SW480 (cell line): ENCODE measurements around the gene NCF1.
"Not testable (repeated sequence)": the region's sequence is repeated elsewhere in the genome, so short reads cannot be mapped to it uniquely, and the experiment has no call there.

Source experiments
- DNase-seq: peaks from one replicate; pipeline ENCODE4 v3.0.0-alpha.2; 2016; ENCODE audit warnings: low spot score

NCF1 gene

DNA sequence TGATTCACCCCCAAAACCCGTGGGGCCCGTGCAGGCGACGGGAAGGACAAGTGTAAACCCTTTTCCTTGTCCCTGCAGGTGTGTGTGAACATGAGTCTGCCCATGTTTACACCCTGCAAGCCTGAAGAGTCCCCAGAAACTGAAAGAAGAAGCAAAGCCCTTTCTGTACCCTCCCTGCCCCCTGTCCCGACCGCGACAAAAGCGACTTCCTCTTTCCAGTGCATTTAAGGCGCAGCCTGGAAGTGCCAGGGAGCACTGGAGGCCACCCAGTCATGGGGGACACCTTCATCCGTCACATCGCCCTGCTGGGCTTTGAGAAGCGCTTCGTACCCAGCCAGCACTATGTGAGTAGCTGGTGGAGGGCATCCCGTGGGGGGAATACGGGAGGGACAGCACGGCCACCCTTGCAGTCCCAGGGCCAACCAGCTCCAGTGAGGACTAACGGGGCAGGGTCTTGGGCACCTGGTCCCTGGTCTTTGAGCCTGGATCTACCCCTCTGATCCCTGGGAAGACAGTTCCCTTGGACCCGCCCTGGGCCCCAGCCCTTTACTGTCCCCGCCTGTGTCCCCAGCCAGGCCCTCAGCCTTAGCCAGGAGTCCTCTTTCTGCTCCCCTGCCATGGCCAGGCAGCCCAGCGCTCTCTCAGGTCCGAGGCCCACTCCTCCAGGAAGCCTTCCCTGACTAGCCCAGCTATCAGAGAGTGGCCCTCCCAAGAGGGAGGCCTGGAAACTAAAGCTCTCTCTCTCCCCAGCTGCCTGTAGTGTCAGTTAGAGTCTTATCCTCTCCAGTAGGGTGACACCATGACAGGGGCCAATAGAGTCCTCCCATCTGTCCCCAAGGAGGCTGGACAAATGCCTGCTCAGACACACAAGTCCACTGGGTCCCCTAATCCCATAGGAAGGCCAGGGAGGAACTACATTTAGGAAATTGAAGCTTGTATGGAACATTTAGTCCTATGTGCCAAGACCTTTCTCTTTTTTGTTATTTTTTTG lies at the start of gene NCF1:
TSS of gene NCF1 (plus strand) at position 252 of the 991 bp plus-strand sequence. CDS start at position 273, 21 bp downstream.
- DNase-seq, result not testable (repeated sequence)

DNA sequence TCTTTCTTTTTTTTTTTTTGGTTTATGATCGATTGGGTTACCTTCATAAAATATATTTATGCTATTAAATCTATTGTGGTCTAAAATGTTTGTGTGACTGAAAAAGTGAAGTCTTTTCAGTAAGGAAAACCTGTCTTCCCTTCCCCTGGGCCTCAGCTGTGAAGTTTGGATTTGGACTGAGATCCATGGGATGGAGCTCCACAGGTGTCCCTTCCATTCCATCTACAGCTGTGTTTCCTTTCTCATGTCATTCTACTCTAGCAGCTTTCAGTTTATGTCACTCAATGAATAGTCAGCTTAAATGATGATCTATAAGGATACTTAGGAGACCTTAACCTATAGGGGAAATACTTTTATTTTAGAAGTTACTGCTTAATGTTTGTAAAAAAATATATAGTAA lies 48.0 kb upstream of the NCF1 start:
- no peak for DNase-seq

DNA sequence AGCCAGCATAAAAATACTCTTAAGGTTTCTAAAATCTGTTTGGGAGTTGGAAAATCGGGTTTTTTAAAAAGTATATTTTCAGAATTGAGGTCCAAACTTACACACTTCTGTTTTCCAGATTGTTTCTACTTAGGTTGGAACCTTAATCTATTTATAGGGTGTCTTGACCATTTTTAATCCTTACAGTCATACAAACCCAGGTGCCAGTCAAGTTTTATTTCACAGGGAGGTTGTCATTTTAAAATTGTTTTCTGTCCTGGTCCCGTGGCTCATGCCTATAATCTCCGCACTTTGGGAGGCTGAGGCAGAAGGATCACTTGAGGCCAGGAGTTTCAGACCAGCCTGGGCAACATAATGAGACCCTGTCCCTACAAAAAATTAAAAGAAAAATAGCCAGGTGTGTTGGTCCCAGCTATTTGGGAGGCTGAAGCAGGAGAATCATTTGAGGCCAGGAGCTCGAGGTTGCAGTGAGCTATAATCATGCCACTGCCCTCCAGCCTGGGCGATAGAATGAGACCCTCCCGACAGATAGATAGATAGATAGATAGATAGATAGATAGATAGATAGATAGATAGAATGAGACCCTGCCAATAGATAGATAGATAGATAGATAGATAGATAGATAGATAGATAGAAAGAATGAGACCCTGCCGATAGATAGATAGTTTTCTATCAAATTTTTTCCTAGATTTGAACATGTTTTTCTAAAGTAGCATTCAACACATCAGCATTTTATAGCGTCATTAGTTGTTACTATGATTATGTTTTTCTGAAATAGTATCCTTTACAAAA lies 47.3 kb upstream of the NCF1 start:
- DNase-seq, result no peak

DNA sequence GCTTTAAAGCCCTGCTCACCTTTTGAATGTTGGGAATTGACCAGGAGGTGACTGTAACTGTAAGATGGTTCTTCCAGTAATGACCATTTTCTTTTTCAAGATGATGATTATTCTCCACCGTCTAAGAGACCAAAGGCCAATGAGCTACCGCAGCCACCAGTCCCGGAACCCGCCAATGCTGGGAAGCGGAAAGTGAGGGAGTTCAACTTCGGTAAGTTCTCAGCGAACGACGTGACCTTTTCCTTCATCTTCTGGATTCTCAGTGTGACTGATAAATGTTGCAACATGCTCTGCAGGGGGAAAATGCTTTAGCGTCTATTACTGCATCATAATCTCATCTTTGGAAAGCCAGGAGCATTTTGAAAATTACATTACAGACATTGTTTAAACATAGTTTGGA lies 45.1 kb upstream of the NCF1 start:
- DNase-seq, result not testable (repeated sequence)

DNA sequence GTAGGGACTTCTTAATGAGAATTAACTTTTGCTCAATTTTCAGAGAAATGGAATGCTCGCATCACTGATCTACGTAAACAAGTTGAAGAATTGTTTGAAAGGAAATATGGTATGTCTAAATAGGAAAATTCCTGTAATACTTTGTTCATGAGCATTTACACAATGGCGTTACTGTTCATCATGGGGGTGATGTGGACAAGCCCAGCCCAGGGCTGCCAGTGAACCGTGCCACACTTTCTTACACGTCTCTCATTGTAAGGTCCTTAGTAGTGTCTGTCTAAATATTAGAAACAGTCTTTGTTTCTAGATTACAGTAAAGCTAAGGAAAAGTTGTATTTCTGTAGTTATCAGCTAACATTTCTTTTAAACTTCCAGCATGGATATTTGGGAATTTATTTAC lies 43.6 kb upstream of the NCF1 start:
- DNase-seq, result not testable (repeated sequence)

DNA sequence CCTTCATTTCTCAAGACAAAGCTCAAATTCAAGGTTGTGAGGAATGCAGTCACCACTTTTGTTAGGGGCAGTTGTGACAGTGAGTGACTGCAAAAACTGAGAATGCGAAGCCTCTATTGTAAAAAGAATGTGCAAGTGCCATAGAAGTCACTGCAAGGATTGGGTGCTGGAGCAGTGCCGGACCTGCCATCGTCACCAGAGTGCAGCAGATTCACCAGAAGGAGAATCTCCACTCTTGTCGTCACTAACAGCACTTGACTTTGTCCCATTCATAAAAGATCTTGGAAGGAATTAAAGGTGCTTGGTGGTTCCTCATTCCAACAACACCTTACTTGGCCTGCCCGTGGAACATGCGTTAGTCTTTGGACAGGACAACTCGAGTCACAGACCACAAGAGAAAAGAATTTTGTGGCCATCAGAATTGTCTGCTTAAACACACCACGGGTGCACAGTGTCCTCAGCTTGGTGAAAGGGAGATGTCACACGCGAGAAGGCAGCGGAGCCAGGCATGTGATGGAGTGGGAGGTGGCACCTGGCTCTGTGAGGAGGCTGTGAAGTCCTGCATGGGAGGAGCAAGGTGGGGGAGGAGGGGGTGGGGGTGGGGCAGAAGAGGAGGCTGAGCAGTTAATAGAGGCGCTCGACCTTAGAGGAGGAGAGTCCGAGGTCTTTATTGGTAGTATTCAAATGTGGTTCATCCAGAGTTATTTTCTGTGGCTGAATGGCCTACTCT lies 33.7 kb upstream of the NCF1 start:
- DNase-seq, result not testable (repeated sequence)

DNA sequence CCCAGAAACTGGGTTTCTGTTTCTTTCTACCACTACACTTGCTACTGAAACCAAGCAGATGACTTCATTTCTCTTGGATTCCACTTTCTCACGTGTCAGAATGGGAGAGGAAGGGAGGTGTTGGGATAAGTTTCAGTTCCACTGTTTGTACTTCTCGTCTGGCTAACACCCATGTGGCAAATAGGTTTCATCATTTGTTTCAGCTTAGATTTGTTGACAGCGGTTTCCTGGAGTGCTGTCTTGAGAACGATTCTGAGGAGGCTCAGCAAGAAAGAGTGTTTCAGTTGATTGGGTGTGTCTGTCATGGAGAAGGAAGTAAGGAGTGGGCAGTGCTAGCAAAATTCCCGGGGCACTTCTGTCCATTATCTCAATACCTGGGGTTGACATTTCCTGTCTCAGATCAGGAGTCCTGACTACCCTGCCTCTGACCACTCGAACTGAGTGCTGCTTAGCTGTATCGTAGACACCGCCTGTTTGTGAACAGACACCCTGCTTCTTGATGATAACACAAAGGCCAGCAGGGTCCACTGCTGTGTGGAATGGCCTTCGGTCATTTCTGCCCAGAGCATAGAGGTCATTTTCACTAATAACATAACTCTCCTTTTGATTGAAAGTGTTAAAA lies 29.8 kb upstream of the NCF1 start:
- DNase-seq, result not testable (repeated sequence)

DNA sequence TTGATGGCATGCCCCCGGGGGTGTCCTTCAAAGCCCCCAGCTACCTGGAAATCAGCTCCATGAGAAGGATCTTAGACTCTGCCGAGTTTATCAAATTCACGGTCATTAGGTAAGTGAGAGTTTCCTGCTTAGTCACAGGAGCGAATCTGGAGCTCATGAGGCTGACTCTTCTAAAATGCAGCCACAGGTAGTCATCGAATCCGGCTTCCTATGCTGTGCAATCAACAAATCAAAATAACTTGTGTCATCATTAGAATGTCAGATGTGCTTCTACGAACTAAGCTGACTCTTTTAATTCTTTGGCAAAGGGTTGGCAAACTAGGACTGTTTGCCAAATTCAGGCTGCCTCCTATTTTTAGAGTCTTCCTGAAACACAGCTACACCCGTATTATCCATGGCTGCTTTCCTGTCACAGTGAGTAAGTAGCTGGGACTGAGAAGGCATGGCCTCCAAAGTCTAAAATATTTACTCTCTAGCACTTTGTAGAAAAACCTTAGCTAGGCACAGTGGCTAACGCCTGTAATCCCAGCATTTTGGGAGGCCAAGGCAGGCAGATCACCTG lies 19.8 kb upstream of the NCF1 start:
- not testable (repeated sequence) for DNase-seq

DNA sequence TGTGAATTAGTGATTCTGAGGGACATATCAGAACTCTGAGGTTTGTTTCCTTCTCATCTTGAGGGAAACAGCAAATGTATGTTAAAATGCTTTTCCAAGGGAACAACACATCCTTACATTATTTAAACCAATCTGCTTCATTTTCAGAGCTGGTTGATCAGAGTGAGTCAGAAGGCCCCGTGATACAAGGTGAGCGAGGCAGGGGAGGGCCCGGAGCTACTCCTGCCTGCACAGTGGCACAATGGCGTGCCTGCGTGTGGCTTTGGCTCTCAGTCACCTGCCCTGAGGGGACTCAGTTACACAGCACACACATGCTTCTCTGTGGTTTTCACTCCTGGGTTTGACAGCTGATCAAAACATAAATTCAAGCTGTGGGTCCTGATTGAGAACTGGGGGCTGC lies 17.1 kb upstream of the NCF1 start:
- DNase-seq, result not testable (repeated sequence)

DNA sequence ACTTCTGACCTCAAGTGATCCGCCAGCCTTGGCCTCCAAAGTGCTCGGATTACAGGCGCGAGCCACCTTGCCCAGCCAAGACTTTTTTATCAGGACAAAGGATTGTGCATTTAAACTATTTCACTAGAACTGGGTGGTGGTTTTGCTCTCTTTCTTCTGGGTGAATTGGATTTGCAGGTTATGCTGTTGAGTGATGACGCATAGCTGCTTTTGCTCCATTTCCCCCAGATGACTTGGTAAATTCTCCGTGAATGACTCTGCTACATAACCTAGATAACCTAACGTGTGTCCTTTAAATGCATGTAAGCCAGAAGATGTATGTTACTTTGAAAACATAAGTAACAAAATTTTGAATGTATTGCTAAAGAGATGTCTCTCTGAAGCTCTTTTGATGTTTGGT lies 15.5 kb upstream of the NCF1 start:
- DNase-seq, result not testable (repeated sequence)

DNA sequence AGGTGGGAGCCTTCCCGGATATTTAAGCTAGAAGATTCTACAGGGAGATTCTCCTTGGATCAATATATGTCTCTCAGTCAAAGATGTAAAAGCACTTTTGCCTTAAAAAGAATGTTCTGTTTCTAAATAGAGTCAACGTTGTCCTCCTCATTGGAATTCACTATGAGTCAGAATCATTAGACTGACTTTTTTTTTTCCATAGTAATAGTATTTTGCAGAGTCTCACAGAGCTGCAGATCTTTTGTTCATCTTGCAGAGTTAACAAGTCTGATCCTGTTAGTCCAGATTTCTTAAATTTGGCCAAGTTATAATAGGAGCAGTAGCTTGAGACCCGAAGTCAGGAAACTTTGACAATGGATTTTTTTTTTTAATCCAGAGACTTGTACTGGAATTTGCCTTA lies 14.8 kb upstream of the NCF1 start:
- DNase-seq, result not testable (repeated sequence)

DNA sequence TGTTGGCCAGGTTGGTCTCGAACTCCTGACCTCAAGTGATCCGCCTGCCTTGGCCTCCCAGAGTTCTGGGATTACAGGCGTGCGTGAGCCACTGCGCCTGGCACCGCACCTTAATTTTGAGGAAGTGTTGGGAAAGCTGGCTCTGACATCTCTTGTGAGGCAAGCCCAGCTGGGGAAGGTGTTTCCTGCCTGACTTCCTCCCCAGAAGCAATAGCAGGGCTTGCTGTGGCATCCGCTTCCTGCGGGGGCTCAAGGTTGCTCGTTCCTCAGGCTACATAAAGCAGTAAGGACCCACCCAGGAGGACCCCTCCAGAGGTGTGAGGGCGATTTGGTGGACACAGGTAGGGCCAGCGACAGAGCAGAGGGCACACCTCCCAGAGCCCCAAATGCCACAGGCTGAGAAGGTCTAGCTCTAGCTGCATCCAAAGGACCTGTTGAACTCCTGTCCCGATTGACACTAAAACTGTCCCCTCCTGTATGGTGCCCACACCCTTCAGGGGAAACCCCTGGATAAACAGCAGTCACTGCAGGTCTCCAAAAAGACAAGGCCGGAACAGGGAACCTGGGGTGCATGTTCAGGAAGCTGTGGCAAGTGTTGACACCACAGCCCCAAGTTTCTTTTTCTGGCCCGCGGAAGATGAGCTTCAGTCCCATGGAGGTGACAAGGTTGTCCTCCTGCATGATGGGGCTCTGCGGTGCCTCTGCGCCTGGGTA lies 8.4 kb upstream of the NCF1 start:
- not testable (repeated sequence) for DNase-seq

DNA sequence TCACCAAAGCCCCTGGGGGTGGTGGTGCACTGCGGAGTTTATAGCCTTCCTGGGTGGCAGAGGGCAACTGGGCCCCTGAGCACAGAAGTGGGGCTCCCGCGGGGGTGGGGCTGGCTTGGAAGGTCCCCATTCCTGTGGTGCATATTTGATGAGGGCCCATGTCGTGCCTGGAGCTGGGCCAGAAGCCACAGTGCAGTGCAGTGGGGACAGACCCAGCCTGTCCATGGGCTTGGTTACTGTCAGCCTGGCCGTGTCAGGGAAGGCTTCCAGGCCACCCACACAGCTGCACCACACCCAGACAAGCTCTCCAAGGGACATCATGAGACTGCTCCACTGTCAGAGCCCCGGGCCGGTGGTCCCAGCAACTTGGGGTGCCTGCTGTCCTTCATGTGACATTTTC lies 7.3 kb upstream of the NCF1 start:
- DNase-seq, result not testable (repeated sequence)

DNA sequence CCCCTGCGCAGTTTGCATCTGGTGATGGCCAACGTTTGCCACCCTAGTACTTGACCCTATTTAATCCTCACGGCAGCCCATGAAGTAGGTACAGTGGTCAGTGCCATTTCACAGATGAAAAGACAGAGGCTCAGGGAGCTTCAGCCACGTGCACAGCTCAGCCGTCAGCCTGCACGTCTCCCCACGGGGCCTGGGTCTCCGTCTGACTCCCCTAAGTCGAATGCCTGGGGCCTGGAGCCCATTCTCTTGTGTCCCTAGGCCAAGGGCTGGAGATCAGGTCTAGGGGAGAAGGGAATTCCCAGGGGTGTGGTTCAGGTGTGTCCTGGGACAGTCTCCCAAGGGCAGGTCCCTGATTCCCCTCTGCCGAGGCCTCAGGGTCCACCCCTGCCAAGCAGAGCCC lies 6.8 kb upstream of the NCF1 start:
- DNase-seq, result not testable (repeated sequence)

DNA sequence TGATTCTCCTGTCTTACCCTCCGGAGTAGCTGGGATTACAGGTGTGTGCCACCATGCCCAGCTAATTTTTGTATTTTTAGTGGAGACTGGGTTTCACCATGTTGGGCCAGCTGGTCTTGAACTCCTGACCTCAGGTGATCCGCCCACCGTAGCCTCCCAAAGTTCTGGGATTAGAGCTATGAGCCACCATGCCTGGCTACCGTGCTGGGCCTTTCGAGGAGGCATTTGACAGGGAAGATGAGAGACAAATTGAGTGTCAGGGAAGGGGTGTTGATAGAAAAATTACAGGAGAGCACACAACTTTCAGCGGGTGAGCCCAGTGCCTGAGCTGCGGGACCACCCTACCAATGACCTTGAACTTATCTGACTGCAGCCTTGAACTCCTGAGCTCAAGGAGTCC lies 3.7 kb upstream of the NCF1 start:
- not testable (repeated sequence) for DNase-seq

DNA sequence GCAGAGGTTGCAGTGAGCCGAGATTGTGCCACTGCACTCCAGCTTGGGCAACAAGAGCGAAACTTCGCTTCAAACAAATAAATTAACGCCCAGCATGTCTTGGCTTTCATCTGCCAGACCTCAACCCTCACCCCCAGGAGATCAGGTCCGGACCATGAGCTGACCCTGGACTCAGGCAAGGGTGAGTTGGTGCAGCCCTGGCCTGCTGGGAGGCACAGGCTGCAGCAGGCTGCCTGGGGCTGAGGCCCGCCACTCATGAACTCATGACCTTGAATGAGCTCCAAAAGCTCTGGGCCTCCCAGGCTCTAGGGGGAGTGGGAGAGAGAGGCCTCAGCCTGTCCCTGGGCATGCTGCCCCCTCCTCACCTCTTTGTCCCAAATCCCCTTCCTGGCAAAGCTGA lies 1.7 kb upstream of the NCF1 start:
- DNase-seq, result not testable (repeated sequence)

DNA sequence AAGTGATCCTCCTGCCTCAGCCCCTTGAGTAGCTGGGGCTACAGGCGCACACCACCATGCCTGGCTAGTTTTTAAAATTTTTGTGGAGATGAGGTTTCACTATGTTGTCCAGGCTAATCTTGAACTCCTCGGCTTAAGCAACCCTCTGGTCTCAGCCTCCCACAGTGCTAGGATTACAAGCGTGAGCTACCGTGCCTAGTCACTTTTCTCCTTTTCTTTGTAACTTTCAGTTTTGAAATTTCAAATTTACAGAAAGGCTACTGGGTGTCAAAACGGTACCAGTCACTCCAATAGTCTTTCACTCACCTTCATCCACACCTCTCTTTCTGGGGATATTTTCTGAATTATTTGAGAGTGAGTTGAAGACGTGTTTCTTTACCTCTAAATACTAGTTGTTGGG lies 1.3 kb downstream of the NCF1 start:
- DNase-seq, result not testable (repeated sequence)

DNA sequence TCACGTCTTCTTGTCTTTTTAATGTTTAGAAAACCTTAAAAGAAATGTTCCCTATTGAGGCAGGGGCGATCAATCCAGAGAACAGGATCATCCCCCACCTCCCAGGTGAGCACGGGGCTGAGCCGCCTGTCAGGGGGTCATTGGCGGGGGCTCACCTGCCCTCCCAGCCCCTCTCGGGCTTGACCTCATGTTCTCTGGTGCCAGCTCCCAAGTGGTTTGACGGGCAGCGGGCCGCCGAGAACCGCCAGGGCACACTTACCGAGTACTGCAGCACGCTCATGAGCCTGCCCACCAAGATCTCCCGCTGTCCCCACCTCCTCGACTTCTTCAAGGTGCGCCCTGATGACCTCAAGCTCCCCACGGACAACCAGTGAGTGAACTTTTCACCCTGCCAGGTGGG lies 5.2 kb downstream of the NCF1 start:
- not testable (repeated sequence) for DNase-seq

DNA sequence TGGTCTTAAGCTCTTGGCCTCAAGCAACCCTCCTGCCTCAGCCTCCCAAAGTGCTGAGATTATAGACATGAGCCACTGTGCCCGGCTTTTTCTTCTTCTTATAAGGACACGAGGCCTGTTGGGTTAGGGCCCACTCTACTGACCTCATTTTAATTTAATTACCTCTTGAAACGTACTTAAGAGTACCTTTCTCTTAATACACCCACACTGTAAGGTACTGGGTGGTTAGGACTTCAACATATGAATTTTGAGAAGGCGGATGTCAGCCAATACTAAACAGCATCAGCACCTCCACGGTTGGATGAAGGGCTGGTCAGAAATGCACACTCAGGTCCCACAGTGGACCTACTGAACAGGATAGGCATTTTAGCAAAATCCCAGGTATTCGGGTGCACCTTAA lies 7.9 kb downstream of the NCF1 start:
- not testable (repeated sequence) for DNase-seq

DNA sequence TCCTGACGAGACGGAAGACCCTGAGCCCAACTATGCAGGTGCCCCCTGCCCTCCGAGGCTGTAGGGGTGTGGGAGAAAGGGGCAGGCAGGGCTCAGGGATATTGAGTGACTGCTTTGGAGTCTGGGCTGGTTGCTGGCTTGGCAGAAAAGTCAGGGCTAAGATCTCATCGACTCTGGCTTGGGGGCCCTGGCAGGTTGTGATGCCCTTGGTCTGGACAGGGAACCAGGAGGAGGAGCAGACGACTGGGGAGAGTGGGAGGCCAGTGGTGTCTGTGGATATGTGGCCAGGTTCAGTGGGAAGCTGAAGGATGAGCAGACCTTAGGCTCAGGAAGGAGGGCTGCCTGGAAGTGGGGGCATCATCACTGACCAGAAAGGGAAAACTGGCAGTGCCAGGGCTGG lies 9.8 kb downstream of the NCF1 start:
- not testable (repeated sequence) for DNase-seq
